ENCODE measurements around the gene IFITM1. TPM values are rescaled to one million over a fixed set of nuclear protein-coding genes. Genes with fewer than 3 reads are reported as not detected.

The IFITM1 gene
- total and polyA plus RNA-seq, 2 of the 8 experiments (the other 6 are each of a cell fraction or from before 2014, with no cell fraction given) = 394 to 1,464 TPM

DNA sequence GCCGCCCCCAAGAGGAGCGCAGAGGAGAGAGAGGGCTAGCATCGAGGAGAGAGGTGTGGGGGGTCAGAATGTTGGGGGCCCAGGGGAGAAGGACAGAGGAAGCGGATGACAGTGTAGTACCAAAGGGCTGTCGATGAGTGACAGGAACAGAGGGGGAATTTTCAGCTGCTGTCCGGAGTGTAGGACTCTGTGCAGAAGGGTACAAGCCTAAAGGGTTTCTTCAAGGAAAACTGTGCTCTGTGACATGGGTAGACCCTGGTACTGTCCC lies 41.0 kb upstream of the IFITM1 start:
- Histone ChIP-seq H2BK120ac (replicated peaks; ENCODE audit: low read depth, low read length) (no peak overlapping the region), H3K56ac (replicated peaks; ENCODE audit: insufficient read length, low read depth, low read length) (no peak overlapping the region), H3K27me3 (replicated peaks in 1 of 4; ENCODE audit: control insufficient read depth in 3 of 4, extremely low read depth in 1 of 4, insufficient read depth in 3 of 4, low read length in 3 of 4) (no peaks in the 10 kb centered on the region), H3K79me2 (ENCODE audit: control insufficient read depth in 1 of 2, insufficient read depth in 2 of 2, low read length in 2 of 2) (no peaks in the 10 kb centered on the region), H2AK5ac (ENCODE audit: low read depth, low read length) (no peak overlapping the region), H2BK5ac (ENCODE audit: low read depth, low read length) (no peak overlapping the region), H2BK15ac (ENCODE audit: low read length) (no peak overlapping the region), H3K14ac (ENCODE audit: insufficient read length) (no peak overlapping the region), H3K23ac (ENCODE audit: insufficient read length) (no peak overlapping the region), H3K23me2 (ENCODE audit: low read depth, low read length) (no peaks in the 10 kb centered on the region), H3K36me3 (ENCODE audit: control insufficient read depth in 2 of 4, insufficient read depth in 4 of 4, low read length in 3 of 4) (no peaks in the 10 kb centered on the region), H4K20me1 (replicated peaks in 1 of 2; ENCODE audit: control insufficient read depth in 1 of 2, insufficient read depth in 2 of 2, low read length in 2 of 2) (no peaks in the 10 kb centered on the region), H3K4me2 (ENCODE audit: insufficient read depth in 1 of 2, low read depth in 2 of 2, low read length in 2 of 2) (no peak overlapping the region), H2BK12ac (ENCODE audit: low read depth, low read length) (no peak overlapping the region), H3K79me1 (ENCODE audit: low read depth, low read length) (no peaks in the 10 kb centered on the region), H4K91ac (replicated peaks; ENCODE audit: insufficient read length, low read length) (no peak overlapping the region), H2AFZ (ENCODE audit: low read length) (no peak overlapping the region), H4K8ac (ENCODE audit: extremely low read depth, insufficient read depth, low read length) (no peak overlapping the region), H4K5ac (ENCODE audit: insufficient read length, low read depth, low read length) (no peak overlapping the region), H3K4me3 (ENCODE audit: extremely low read depth in 1 of 4, insufficient read depth in 2 of 4, low read depth in 3 of 4, low read length in 4 of 4) (no peak overlapping the region), H3K27ac (ENCODE audit: low read depth, low read length) (no peak overlapping the region), H3K18ac (ENCODE audit: extremely low read depth, low read length) (no peak overlapping the region), H3K4ac (replicated peaks; ENCODE audit: insufficient read length, low read depth, low read length) (no peak overlapping the region), H3K9ac (replicated peaks in 1 of 4; ENCODE audit: extremely low read depth in 1 of 4, low read depth in 3 of 4, low read length in 3 of 4) (no peak overlapping the region), H2BK20ac (ENCODE audit: low read length) (no peak overlapping the region), H3K4me1 (replicated peaks in 1 of 4; ENCODE audit: control insufficient read depth in 3 of 4, insufficient read depth in 4 of 4, low read length in 3 of 4) (peaks cover 2 to 15% (median 12%) of the 10 kb centered on the region in 4 experiments; a peak in 6 of 7 replicates), H3K9me3 (ENCODE audit: insufficient read depth in 2 of 2, low read depth in 1 of 2, low read length in 1 of 2) (no peaks in the 10 kb centered on the region)
- WGBS, 2 experiments (ENCODE audit: extremely low coverage in 1 of 2, insufficient coverage in 1 of 2, insufficient read length in 1 of 2, insufficient replicate concordance in 2 of 2, low coverage in 1 of 2, low lambda C conversion rate in 2 of 2, missing lambda C conversion rate in 1 of 2) = 80% methylated on average over 6 of the region's 6 CpGs; no CpG with 5 or more reads in 1 of the 2 experiments
- POLR2A ChIA-PET (ENCODE audit: partially characterized antibody) = interaction anchor here (1.2 to 2.5 kb wide), 2 partner anchors 14 to 96 kb away, joined by 3 to 8 read pairs; no protein-coding TSS in a partner anchor
- DNase-seq (ENCODE audit: low read depth in 1 of 2, low spot score in 2 of 2) (no peak), FAIRE-seq (no peak)
- CTCF ChIA-PET (ENCODE audit: partially characterized antibody) = interaction anchor here (1.7 to 7.0 kb wide), 2 partner anchors 21 to 90 kb away, joined by 6 to 36 read pairs; no protein-coding TSS in a partner anchor
- no peak for TF ChIP-seq ASH2L (IDR thresholded peaks at IDR 0.05; ENCODE audit: low read length)
- no peak for TF ChIP-seq SUZ12 (IDR thresholded peaks at IDR 0.05; ENCODE audit: low read length)
- TF ChIP-seq SP4 (IDR thresholded peaks at IDR 0.05; ENCODE audit: low read length) = no peak
- TF ChIP-seq CREB1 (IDR thresholded peaks at IDR 0.05) = no peak
- no peak for TF ChIP-seq MAX (IDR thresholded peaks at IDR 0.05)
- TF ChIP-seq TAF1 (IDR thresholded peaks at IDR 0.05; ENCODE audit: low read depth, low read length) = no peak
- TF ChIP-seq CHD1 (IDR thresholded peaks at IDR 0.05; ENCODE audit: low read depth, low read length) = no peak
- TF ChIP-seq TAF7 (optimal IDR thresholded peaks at IDR 0.05; ENCODE audit: borderline replicate concordance, low read depth, low read length) = no peak
- TF ChIP-seq SP2 (IDR thresholded peaks at IDR 0.05; ENCODE audit: low read length) = no peak
- no peak for TF ChIP-seq TBP (IDR thresholded peaks at IDR 0.05; ENCODE audit: low read depth, low read length)
- no peak for TF ChIP-seq KDM1A (IDR thresholded peaks at IDR 0.05; ENCODE audit: borderline replicate concordance, low read length)
- no peak for TF ChIP-seq FOSL1 (IDR thresholded peaks at IDR 0.05; ENCODE audit: insufficient read depth, low read depth, low read length)
- TF ChIP-seq ATF3 (IDR thresholded peaks at IDR 0.05; ENCODE audit: insufficient read depth, low read depth, low read length) = no peak
- no peak for TF ChIP-seq EGR1 (IDR thresholded peaks at IDR 0.05; ENCODE audit: borderline replicate concordance, low read depth, low read length)
- no peak for TF ChIP-seq CBX5 (IDR thresholded peaks at IDR 0.05; ENCODE audit: low read depth, low read length)
- no peak for TF ChIP-seq CBX8 (IDR thresholded peaks at IDR 0.05; ENCODE audit: borderline replicate concordance, low read depth, low read length)
